Neural cell (in vitro differentiated cells): ENCODE measurements around the gene PPP1R14B. TPM values are rescaled to one million over a fixed set of nuclear protein-coding genes. Genes with fewer than 3 reads are reported as not detected.

Source experiments
- H2AFZ ChIP-seq: fragments of 200-600, 300-800 bp; sonication (generic), shearing (Covaris generic); 2 replicates; pipeline ENCODE4 v1.6.0; 2014; ENCODE audit warnings: low read depth, mild to moderate bottlenecking, antibody characterized with exemption, low read length, moderate library complexity
- H3F3A ChIP-seq: fragments of 200-600 bp; shearing (Covaris generic); 2 replicates; pipeline ENCODE4 v1.6.1; 2016; ENCODE audit warnings: mild to moderate bottlenecking, moderate library complexity, mixed read lengths, antibody characterized with exemption, low read length; ENCODE audit not compliant: insufficient read depth, poor library complexity, severe bottlenecking
- H3K27ac ChIP-seq: fragments of 200-600, 300-800 bp; sonication (generic), shearing (Covaris generic); 2 replicates; pipeline ENCODE4 v1.5.1; 2014; ENCODE audit warnings: mild to moderate bottlenecking, low read length, moderate library complexity
- H3K27me3 ChIP-seq: fragments of 300-800, 200-600 bp; sonication (generic), shearing (Covaris generic); 2 replicates; pipeline ENCODE4 v1.6.0; 2014; ENCODE audit warnings: mild to moderate bottlenecking, low read depth, low read length, moderate library complexity; ENCODE audit not compliant: insufficient read depth
- H3K36me3 ChIP-seq: fragments of 300-800, 200-600 bp; sonication (generic), shearing (Covaris generic); 2 replicates; pipeline ENCODE4 v1.5.1; 2014; ENCODE audit warnings: mild to moderate bottlenecking, antibody characterized with exemption, low read length, moderate library complexity; ENCODE audit not compliant: insufficient read depth
- H3K4me2 ChIP-seq: fragments of 300-800, 200-600 bp; sonication (generic), shearing (Covaris generic); 2 replicates; pipeline ENCODE4 v1.6.0; 2014; ENCODE audit warnings: mild to moderate bottlenecking, low read length
- H3K4me3 ChIP-seq: fragments of 300-800, 200-600 bp; sonication (generic), shearing (Covaris generic); 2 replicates; pipeline ENCODE4 v1.5.1; 2014; ENCODE audit warnings: mild to moderate bottlenecking, low read length, moderate library complexity
- H3K79me2 ChIP-seq: fragments of 200-600 bp; shearing (Covaris generic); replicated peaks from 2 replicates; pipeline ENCODE4 v1.6.0; 2014; ENCODE audit warnings: mild to moderate bottlenecking, low read length, moderate library complexity; ENCODE audit not compliant: insufficient read depth
- H3K9ac ChIP-seq: fragments of 300-800, 200-600 bp; sonication (generic), shearing (Covaris generic); 2 replicates; pipeline ENCODE4 v1.6.1; 2016; ENCODE audit warnings: mild to moderate bottlenecking, low read length, mixed read lengths
- H3K9me2 ChIP-seq: fragments of 200-600 bp; shearing (Covaris generic); 2 replicates; pipeline ENCODE4 v1.6.1; 2016; ENCODE audit warnings: mild to moderate bottlenecking, low read length, mixed read lengths; ENCODE audit not compliant: insufficient read depth
- H3K9me3 ChIP-seq: fragments of 200-600, 300-800 bp; sonication (generic), shearing (Covaris generic); 2 replicates; pipeline ENCODE4 v1.6.1; 2016; ENCODE audit warnings: mild to moderate bottlenecking, mixed run types, low read length, moderate library complexity, mixed read lengths
- H4K20me1 ChIP-seq: fragments of 200-600 bp; shearing (Covaris generic); 2 replicates; pipeline ENCODE4 v1.6.1; 2016; ENCODE audit warnings: mild to moderate bottlenecking, mixed run types; ENCODE audit not compliant: insufficient read depth
- CTCF ChIP-seq: fragments of 450-650 bp; IDR thresholded peaks from 2 replicates; pipeline ENCODE4 v1.5.1; 2014; ENCODE audit warnings: antibody characterized with exemption, mild to moderate bottlenecking, moderate library complexity; ENCODE audit not compliant: poor library complexity, severe bottlenecking
- EP300 ChIP-seq: fragments of 450-650 bp; conservative IDR thresholded peaks from 2 replicates; pipeline ENCODE4 v1.6.1; 2014; ENCODE audit warnings: antibody characterized with exemption, mild to moderate bottlenecking, moderate library complexity; ENCODE audit not compliant: poor library complexity, severe bottlenecking
- EZH2 ChIP-seq: fragments of 200-600, 300-800 bp; shearing (Covaris generic), sonication (generic); IDR thresholded peaks from 2 replicates; pipeline ENCODE4 v1.6.1; 2014; ENCODE audit warnings: antibody characterized with exemption, low read length, borderline replicate concordance, mild to moderate bottlenecking; ENCODE audit not compliant: insufficient read depth, poor library complexity, severe bottlenecking
- MXI1 ChIP-seq: fragments of 450-650 bp; conservative IDR thresholded peaks from 2 replicates; pipeline ENCODE4 v1.6.1; 2014; ENCODE audit warnings: antibody characterized with exemption, mild to moderate bottlenecking; ENCODE audit not compliant: poor library complexity, severe bottlenecking
- POLR2AphosphoS5 ChIP-seq: IDR thresholded peaks from 2 replicates; pipeline ENCODE4 v1.6.1; 2012
- RAD21 ChIP-seq: fragments of 450-650 bp; conservative IDR thresholded peaks from 2 replicates; pipeline ENCODE4 v1.6.1; 2014; ENCODE audit warnings: antibody characterized with exemption, mild to moderate bottlenecking, moderate library complexity
- REST ChIP-seq: IDR thresholded peaks from 2 replicates; pipeline ENCODE4 v1.6.1; 2012; ENCODE audit warnings: borderline replicate concordance
- SMC3 ChIP-seq: fragments of 450-650 bp; conservative IDR thresholded peaks from 2 replicates; pipeline ENCODE4 v1.6.1; 2014; ENCODE audit warnings: antibody characterized with exemption, mild to moderate bottlenecking, moderate library complexity; ENCODE audit not compliant: poor library complexity
- TAF1 ChIP-seq: IDR thresholded peaks from 2 replicates; pipeline ENCODE4 v1.6.1; 2012; ENCODE audit warnings: low read depth
- polyA plus RNA-seq: library from polyadenylated mRNA; depleted of rRNA; stranded (reverse); fragments of >200 nt; gene quantifications from 2 replicates; pipeline ENCODE4 v1.2.3, GENCODE V29; 2014

Gene PPP1R14B
- polyA plus RNA-seq, 1 donor from 2014 or later = 400 TPM

- Histone ChIP-seq H3K79me2 (peaks cover 4% of the 10 kb centered on the region), H3F3A (no peaks in the 10 kb centered on the region), H3K4me2 (no peak overlapping the region), H3K36me3 (no peaks in the 10 kb centered on the region), H3K4me3 (peak overlapping the region; percentile 94), H3K27me3 (peaks cover 8% of the 10 kb centered on the region), H3K9me3 (no peaks in the 10 kb centered on the region), H3K9ac (no peak overlapping the region), H3K9me2 (no peaks in the 10 kb centered on the region), H3K27ac (no peak overlapping the region), H2AFZ (no peak overlapping the region), H4K20me1 (no peaks in the 10 kb centered on the region)
- no peak for TF ChIP-seq RAD21
Measured at GRCh38 chr11:64231546-64231945, 15.2 kb downstream of the PPP1R14B start.

- no peak for TF ChIP-seq RAD21
- no peak for TF ChIP-seq EZH2
- TF ChIP-seq REST = no peak
- TF ChIP-seq MXI1 = no peak
- no peak for TF ChIP-seq POLR2AphosphoS5
- no peak for TF ChIP-seq TAF1
- TF ChIP-seq CTCF = no peak
- TF ChIP-seq EP300 = no peak
- no peak for TF ChIP-seq SMC3
- H3K9me3 ChIP-seq = no peaks in the 10 kb centered on the region
- H3K4me2 ChIP-seq = peak overlapping the region; percentile 54
- H3K9ac ChIP-seq = peak overlapping the region; percentile 88
- no peaks in the 10 kb centered on the region for H3F3A ChIP-seq
- H2AFZ ChIP-seq = peak overlapping the region; percentile 72
- no peaks in the 10 kb centered on the region for H3K9me2 ChIP-seq
- peaks cover 4% of the 10 kb centered on the region for H3K79me2 ChIP-seq
- H3K4me3 ChIP-seq = peak overlapping the region; percentile 94
- no peaks in the 10 kb centered on the region for H4K20me1 ChIP-seq
- H3K36me3 ChIP-seq = no peaks in the 10 kb centered on the region
- H3K27ac ChIP-seq = peak overlapping the region; percentile 88
- peaks cover 8% of the 10 kb centered on the region for H3K27me3 ChIP-seq
Measured at GRCh38 chr11:64230985-64231365, 15.8 kb downstream of the PPP1R14B start.
